Urothelium cell line (cell line): Measurements from ENCODE around the gene SYNGAP1.

Experiments used
- DNase-seq: peaks from one replicate; pipeline ENCODE4 v3.0.0; 2011; ENCODE audit warnings: low spot score, mixed read lengths
- FAIRE-seq: peaks from 2 replicates; lab custom pipeline; 2011; peaks lifted over from hg19 to GRCh38; lab: Jason Lieb, UNC

The SYNGAP1 gene

DNA sequence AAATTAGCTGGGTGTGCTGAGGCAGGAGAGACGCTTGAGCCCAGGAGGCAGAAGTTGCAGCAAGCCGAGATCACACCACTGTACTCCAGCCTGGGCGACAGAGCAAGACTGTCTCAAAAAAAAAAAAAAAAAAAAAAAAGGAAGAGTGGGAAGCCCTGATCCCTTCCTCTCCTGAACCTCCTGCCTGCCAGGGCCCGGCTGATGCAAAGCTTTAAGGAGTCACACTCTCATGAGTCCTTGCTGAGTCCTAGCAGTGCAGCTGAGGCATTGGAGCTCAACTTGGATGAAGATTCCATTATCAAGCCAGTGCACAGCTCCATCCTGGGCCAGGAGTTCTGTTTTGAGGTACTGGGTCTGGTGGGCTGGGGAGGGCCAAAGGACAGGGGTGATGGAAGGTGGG lies 15.1 kb downstream of the SYNGAP1 start:
- no peak for DNase-seq
- no peak for FAIRE-seq

DNA sequence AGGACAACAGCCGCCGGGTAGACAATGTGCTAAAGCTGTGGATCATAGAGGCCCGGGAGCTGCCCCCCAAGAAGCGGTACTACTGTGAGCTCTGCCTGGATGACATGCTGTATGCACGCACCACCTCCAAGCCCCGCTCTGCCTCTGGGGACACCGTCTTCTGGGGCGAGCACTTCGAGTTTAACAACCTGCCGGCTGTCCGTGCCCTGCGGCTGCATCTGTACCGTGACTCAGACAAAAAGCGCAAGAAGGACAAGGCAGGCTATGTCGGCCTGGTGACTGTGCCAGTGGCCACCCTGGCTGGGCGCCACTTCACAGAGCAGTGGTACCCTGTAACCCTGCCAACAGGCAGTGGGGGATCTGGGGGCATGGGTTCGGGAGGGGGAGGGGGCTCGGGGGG lies 17.8 kb downstream of the SYNGAP1 start:
- DNase-seq: no peak
- no peak for FAIRE-seq

DNA sequence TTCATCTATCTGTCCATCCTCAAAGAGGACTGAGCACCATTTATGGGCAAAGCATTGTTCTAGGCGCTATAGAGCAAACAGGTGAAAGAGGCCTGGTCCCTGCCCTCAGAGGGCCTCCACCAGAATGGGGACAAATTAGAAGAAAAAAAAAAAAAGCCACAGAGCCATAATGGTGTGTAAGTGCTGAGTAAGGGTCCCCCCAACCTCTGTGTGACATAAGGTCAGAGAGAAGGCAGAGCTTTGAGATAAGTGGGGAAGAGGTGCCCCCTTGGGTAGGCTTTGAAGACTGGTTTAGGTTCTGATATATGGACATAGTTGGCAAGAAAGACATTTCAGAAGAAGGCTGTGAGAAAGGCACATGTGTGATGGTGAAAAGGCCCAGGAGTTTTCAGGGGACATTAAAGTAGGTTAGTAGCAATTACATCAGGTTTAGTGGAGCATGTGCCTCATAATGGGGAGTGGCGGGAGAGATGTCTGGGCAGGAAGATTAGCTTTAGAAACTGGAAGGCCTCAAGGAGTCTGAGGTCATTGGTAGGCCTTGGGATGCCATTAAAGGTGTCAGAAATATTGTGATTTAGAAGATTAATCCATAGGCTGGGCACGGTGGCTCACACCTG lies 19.2 kb downstream of the SYNGAP1 start:
- no peak for DNase-seq
- FAIRE-seq: no peak

DNA sequence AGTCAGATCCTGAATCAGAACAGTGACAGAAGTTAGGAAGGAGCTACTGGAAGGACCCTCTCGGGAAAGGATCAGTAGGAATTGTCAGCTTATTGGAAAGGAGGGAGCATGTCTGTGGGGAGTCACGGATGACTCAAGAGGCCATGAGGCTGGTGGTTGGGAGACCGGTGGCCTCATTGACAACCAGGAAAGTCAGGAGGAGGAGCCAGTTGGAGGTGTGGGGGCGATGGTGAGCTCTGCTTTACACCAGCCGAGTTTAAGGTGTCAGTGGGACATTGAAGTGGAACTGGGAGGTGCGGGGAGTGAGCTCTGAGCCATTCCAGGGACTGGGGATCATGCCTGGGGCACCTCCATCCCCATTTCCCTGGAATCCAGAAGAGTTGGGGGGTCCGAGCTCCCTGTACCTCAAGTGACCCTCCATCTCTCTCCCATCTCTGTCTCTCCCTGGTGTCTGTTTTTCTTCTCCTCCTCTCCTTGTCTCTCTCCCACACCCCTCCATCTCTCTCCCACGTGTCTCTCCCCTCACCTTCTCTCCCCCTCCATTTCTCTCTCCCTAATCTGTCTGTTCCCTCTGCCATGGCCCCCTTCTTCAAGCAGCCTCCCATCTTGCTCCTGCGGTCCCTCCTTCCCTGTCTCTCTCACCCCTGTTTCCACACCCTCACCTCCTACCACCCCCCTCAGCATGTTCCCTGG lies 20.2 kb downstream of the SYNGAP1 start:
- FAIRE-seq: no peak
- no peak for DNase-seq

DNA sequence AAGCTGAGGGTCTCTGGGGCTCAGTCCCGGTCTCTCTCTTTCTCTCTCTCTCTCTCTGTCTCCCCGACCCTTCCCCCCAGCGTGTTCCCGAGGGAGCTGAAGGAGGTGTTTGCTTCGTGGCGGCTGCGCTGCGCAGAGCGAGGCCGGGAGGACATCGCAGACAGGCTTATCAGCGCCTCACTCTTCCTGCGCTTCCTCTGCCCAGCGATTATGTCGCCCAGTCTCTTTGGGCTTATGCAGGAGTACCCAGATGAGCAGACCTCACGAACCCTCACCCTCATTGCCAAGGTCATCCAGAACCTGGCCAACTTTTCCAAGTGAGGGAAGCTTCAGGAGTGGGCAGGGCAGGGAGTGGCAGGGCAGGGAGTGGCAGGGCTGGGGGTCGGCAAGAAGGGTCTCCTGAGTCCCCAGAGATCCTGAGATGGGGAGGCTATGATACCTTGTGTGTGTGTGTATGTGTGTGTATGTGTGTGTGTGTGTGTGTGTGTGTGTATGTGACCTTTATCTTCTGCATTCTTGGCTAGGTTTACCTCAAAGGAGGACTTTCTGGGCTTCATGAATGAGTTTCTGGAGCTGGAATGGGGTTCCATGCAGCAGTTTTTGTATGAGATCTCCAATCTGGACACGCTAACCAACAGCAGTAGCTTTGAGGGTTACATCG lies 20.9 kb downstream of the SYNGAP1 start:
- no peak for FAIRE-seq

DNA sequence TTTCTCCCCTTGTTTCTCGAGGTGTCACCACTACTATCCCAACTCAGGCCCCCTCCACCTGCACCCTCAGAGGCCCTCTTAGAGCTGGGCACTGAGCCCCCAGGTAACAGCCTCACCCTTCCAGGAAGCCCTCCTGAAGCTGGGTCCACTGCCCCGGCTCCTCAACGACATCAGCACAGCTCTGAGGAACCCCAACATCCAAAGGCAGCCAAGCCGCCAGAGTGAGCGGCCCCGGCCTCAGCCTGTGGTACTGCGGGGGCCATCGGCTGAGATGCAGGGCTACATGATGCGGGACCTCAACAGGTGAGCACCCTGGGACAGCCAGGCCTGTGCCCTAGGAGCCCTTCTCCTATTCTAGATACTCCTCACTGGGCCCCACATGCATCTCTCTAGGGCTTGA lies 21.6 kb downstream of the SYNGAP1 start:
- no peak for FAIRE-seq
- DNase-seq: no peak

More for the DNA sequence above, 20.9 kb downstream of the SYNGAP1 start:
- DNase-seq: no peak

DNA sequence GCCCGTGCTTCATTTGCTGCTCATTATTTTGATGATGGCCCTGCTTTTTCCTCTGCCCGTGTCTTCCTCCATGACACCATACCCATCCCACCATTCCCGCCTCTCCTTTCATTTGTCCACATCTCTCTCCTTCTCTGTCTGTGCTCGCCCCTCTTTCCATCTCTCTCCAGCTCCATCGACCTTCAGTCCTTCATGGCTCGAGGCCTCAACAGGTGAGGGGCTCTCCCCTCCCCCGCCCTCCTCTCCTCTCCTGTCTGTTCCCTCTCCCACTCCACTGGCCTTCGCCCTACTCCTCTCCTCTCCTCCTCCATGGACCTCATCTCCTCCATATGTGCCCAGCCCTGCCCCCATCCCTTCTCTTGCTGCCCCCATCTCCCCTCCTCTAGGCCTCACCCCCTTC lies 22.4 kb downstream of the SYNGAP1 start:
- FAIRE-seq: no peak

DNA sequence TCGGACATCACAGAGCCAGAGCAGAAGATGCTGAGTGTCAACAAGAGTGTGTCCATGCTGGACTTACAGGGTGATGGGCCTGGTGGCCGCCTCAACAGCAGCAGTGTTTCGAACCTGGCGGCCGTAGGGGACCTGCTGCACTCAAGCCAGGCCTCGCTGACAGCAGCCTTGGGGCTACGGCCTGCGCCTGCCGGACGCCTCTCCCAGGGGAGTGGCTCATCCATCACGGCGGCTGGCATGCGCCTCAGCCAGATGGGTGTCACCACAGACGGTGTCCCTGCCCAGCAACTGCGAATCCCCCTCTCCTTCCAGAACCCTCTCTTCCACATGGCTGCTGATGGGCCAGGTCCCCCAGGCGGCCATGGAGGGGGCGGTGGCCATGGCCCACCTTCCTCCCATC lies 23.2 kb downstream of the SYNGAP1 start:
- DNase-seq (no peak), FAIRE-seq (no peak)

More for the DNA sequence above, 22.4 kb downstream of the SYNGAP1 start:
- DNase-seq: no peak

DNA sequence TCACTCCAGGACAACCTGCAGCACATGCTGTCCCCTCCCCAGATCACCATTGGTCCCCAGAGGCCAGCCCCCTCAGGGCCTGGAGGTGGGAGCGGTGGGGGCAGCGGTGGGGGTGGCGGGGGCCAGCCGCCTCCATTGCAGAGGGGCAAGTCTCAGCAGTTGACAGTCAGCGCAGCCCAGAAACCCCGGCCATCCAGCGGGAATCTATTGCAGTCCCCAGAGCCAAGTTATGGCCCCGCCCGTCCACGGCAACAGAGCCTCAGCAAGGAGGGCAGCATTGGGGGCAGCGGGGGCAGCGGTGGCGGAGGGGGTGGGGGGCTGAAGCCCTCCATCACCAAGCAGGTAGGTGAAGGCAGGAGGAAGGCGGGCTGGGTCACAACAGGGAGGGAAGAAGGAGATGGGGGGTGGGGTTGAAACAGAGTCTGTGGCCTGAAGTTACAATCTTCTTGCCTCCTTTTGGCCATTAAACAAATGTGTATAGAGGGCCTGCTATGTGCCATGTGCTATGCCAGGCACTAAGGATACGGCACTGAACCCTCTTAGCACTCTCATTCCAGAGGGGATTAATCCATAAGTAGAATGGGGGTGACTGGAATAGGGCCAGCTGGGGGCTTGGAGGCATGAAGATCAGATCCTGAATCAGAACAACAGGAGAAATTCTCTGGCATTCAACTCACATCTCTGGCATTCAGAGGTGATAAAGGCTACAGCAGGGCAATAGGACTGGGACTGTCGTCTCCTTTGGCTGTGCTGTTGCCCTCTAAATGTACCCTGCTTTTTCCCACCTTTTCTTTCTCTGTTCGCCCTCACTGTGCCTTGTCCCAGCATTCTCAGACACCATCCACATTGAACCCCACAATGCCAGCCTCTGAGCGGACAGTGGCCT lies 24.0 kb downstream of the SYNGAP1 start:
- FAIRE-seq: no peak
- no peak for DNase-seq

DNA sequence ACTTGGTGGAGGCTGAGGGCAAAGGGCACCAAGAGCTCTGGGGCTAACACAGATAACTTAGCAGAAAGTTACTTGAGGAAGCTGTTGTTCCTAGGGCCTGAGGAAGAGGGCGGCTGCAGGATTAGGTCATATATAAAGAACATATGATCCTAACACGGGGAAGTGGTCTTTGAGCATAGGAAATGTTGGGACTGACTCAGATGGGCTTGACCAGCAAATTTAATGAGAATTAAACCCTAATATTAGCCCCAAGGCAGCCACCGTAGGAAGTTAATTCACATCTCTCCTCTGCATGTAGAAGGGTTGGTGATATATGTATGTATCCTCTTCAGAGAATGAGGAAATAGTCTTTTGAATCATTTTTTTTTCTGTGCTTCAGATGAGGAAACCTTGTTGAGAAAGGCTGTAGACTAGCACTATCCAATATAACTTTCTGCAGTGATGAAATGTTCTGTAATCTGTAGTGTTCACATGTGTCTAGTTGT lies 25.3 kb downstream of the SYNGAP1 start:
- DNase-seq (no peak), FAIRE-seq (no peak)

DNA sequence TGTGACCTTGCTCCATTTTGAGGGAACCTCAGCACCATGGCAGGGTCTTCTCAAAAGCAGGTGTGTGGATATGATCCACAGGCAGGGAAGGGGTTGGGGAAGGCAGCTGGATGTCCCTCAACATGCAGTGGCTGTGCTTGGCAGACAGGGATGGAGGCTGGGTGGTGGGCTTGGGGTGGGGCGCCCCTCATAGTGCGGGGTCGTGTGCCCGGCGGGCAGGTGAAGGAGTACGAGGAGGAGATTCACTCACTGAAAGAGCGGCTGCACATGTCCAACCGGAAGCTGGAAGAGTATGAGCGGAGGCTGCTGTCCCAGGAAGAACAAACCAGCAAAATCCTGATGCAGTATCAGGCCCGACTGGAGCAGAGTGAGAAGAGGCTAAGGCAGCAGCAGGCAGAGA lies 26.5 kb downstream of the SYNGAP1 start:
- no peak for FAIRE-seq
- no peak for DNase-seq

DNA sequence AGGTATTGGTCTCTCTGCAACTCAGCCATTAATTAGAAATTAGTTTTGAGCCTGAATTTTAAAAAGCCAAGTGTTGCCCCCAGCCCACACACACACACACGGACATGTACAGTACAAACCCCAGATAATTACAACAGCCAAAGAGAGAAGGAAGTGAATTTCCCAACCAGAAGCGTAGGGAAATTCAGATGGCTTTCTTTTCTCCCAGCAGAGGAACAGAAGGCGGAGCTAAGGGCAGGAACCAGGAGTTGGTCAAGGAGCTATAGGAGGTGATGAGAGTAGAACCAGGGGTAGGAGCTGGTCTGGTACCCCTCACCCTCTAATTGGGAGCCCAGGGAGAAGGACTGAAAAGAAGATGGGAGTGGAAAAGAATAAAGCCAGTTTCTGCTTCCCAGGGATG lies 30.6 kb downstream of the SYNGAP1 start:
- FAIRE-seq: no peak

DNA sequence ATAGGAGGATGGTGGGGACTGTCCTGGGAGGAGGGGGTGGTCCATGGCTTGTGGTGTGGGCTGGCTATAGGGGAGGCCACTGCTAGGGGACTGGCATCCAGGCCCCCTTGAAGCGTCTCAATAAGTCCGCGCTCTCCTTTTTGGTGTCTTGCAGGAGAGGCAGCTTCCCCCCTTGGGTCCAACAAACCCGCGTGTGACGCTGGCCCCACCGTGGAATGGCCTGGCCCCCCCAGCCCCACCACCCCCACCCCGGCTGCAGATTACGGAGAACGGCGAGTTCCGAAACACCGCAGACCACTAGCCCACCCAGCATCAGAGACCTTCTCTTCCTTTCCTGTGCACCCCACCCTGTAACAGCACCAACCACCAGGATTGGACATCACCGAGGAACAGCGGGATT lies 31.7 kb downstream of the SYNGAP1 start:
- no peak for FAIRE-seq
- no peak for DNase-seq

More for the DNA sequence above, 30.6 kb downstream of the SYNGAP1 start:
- DNase-seq: no peak

DNA sequence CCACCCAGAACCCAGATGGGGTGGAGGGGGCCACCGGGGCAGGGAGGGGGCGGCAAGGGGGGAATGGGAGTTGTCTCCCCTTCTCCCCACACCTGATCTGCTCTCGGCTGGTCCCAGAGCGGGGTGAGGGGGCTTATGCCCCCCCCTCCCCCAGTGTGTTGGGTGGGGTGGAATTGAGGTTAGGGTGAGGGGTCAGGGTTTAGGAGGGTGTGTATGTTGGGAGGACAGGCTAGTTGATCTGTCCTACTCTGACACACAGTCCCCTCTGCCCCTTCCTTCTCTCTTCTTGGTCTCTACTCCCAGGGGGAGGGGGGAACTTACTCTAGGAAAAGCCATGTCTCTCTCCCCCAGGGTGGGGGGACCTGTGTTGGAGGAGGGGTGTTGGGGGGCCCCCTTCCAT lies 32.6 kb downstream of the SYNGAP1 start:
- FAIRE-seq (no peak), DNase-seq (no peak)

DNA sequence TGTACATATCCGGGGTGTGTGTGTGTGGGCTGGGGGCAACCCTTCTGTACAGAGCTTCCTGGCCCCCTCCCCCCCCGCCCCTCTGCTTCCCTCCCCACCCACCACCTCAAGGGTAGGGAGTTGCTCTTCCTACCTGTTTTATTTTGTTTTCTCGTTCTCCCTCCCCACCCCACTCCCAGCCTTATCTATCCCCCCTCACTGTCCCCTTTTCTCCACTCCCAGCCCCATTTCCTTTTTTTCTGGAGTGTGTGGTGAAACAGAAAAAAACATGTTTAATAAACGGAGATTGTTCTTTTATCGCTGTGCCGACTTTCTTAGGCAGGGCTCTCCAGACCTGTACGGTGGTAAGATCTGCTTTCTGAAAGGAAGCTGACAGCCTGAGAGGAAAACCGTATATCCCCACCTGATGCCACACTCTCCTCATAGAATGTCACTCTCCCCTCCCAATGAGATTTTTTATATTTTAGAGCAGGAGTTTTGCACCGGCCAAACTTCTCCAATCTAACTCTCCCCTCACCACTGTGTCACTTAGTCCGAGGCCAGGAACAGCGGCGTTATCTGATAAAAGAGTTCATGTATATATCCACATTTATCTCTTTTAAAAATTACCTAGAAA lies 33.6 kb downstream of the SYNGAP1 start:
- DNase-seq (no peak), FAIRE-seq (no peak)

DNA sequence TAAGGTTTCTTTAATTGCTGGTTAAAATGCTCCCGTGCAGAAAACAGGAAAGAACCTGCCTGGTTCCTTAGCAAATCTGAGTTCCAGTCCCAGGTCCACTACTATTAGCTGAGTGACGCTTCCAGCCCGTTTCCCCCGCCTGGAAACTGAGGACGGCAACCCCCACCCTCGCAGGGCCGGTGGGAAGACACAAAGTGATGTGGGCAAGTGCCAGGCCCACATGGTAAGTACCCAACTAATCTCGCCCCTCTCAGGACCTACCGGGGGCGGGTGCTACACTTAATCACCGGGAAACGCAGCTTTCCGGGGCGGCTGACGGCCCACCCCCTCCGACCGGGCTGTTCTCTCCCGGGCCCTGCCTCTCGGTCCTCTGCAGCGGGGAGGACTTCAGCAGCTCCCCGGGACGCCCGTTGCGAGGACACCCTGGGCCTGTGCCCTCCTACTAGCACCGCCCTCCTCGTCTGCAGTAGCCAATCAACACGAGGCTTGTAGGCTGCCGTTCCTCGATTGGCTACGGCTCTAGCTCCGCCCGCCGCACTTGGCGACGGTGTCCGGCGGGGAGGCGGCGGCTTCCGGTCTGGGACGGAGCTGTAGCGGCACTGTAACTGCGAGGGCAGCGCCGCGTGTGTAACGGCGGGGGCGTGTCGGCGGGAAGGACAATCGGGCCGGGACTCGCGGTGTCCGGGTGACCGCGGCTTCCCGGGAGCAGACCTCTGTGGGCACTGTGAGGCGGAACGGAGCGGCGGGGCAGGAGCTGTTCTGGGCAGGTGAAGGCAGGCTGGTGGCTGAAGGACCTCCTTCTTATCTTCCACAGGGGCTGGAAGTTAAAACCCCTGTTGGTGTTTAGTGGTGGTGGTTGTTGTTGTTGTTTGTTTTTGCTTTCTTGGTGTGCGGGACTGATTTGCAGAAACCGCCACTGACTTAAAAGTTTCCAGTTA lies 34.4 kb downstream of the SYNGAP1 start, which contains the start of gene ZBTB9:
TSS of gene ZBTB9 (plus strand) at position 568 of the 938 bp plus-strand sequence. CDS start 525 bp downstream, outside the sequence.
- DNase-seq (peak; percentile 99), FAIRE-seq (peak; percentile 97)

DNA sequence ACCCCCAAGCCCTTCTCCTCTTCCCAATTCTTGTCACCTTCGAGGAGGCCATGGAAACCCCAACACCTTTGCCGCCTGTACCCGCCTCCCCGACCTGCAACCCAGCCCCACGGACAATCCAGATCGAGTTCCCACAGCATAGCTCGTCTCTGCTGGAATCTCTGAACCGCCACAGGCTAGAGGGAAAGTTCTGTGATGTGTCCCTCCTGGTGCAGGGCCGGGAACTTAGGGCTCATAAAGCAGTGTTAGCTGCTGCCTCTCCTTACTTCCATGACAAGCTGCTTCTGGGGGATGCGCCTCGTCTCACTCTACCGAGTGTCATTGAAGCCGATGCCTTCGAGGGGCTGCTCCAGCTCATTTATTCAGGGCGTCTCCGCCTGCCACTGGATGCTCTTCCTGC lies 35.2 kb downstream of the SYNGAP1 start:
- FAIRE-seq (no peak), DNase-seq (no peak)

DNA sequence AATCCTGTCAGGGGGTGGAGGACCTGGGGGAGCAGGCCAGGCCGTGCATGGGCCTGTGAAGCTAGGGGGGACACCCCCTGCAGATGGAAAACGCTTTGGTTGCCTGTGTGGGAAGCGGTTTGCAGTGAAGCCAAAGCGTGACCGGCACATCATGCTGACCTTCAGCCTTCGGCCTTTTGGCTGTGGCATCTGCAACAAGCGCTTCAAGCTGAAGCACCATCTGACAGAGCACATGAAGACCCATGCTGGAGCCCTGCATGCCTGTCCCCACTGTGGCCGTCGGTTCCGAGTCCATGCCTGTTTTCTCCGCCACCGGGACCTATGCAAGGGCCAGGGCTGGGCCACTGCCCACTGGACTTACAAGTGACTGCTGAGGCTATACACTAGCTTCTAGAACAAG lies 36.3 kb downstream of the SYNGAP1 start:
- DNase-seq: no peak
- FAIRE-seq: no peak

DNA sequence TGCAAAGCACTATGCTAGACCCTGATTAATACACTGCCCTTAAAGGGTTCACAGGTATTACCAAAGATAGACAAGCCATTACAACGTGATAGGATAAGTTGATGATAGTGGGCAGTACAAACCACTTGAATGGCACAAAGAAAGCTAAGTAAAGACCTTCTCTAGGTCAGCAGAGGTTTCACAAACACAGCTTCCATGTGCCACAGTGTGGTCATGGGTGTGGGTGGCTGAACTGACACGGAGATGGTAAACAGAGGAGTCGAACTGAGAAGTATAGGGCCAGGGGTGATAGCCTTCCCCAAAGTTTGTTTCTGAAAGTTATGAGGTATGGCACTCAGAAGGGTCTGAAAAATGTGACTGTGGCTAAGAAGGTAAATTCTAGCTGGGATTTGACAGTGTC lies 38.8 kb downstream of the SYNGAP1 start:
- FAIRE-seq: no peak
- DNase-seq: no peak
